ENCODE measurements around the gene HYAL4.

Gene HYAL4

GRCh38 chr7:123905714-123906113, 60.7 kb downstream of the HYAL4 start:
- TF ChIP-seq GATA1 (IDR thresholded peaks at IDR 0.05; ENCODE audit: low read depth, low read length) (no peak), POLR2A (IDR thresholded peaks at IDR 0.05; ENCODE audit: low read length) (no peak)
- no peak for DNase-seq

- peak in 1 of 2 experiments; percentile 1 for DNase-seq
- no peak for TF ChIP-seq GATA1 (IDR thresholded peaks at IDR 0.05; ENCODE audit: low read depth, low read length)
- TF ChIP-seq POLR2A (IDR thresholded peaks at IDR 0.05; ENCODE audit: low read length), result no peak
Observed at GRCh38 chr7:123916240-123916724, 71.3 kb downstream of the HYAL4 start.

GRCh38 chr7:123917878-123918277, 72.9 kb downstream of the HYAL4 start:
- TF ChIP-seq POLR2A (IDR thresholded peaks at IDR 0.05; ENCODE audit: low read length), result no peak
- no peak for TF ChIP-seq GATA1 (IDR thresholded peaks at IDR 0.05; ENCODE audit: low read depth, low read length)
- no peak for DNase-seq

GRCh38 chr7:123918309-123918708, 73.3 kb downstream of the HYAL4 start:
- no peak for DNase-seq
- TF ChIP-seq POLR2A (IDR thresholded peaks at IDR 0.05; ENCODE audit: low read length) (no peak), GATA1 (IDR thresholded peaks at IDR 0.05; ENCODE audit: low read depth, low read length) (no peak)

GRCh38 chr7:123923599-123923998, 78.6 kb downstream of the HYAL4 start:
- DNase-seq, result no peak
- TF ChIP-seq GATA1 (IDR thresholded peaks at IDR 0.05; ENCODE audit: low read depth, low read length), result no peak
- no peak for TF ChIP-seq POLR2A (IDR thresholded peaks at IDR 0.05; ENCODE audit: low read length)

- DNase-seq, result no peak
- TF ChIP-seq POLR2A (IDR thresholded peaks at IDR 0.05; ENCODE audit: low read length), result no peak
- TF ChIP-seq GATA1 (IDR thresholded peaks at IDR 0.05; ENCODE audit: low read depth, low read length), result no peak
Observed at GRCh38 chr7:123924941-123925340, 80.0 kb downstream of the HYAL4 start, which contains the start of gene SPAM1. SPAM1 (plus strand) TSS chr7:123925241; CDS start chr7:123953571, 28,330 bp downstream.

Measured in erythroblast (primary cell).